Smooth muscle cell (in vitro differentiated cells): Measurements from ENCODE around the gene OLA1. TPM values are rescaled to one million over a fixed set of nuclear protein-coding genes. Genes with fewer than 3 reads are reported as not detected.

Experiments used
- DNase-seq: peaks from one replicate; lab custom pipeline; 2025; ENCODE audit not compliant: unreplicated experiment; lab: John Stamatoyannopoulos, UW
- H2AFZ ChIP-seq: fragments of 200-600 bp; sonication (generic); 2 replicates; pipeline ENCODE4 v1.6.0; 2016; ENCODE audit warnings: antibody characterized with exemption, low read depth, mild to moderate bottlenecking
- H3F3A ChIP-seq: fragments of 200-600 bp; sonication (generic); 2 replicates; pipeline ENCODE4 v1.6.0; 2017; ENCODE audit warnings: antibody characterized with exemption, low read depth
- H3K27ac ChIP-seq: fragments of 200-600 bp; sonication (generic); 2 replicates; pipeline ENCODE4 v1.5.1; 2016; ENCODE audit warnings: low read depth, mild to moderate bottlenecking
- H3K27me3 ChIP-seq: fragments of 200-600 bp; sonication (generic); 2 replicates; pipeline ENCODE4 v1.6.1; 2016; ENCODE audit warnings: low read depth, mild to moderate bottlenecking
- H3K36me3 ChIP-seq: fragments of 200-600 bp; sonication (generic); 2 replicates; pipeline ENCODE4 v1.5.1; 2016; ENCODE audit warnings: low read depth
- H3K4me1 ChIP-seq: fragments of 200-600 bp; sonication (generic); 2 replicates; pipeline ENCODE4 v1.5.1; 2016; ENCODE audit warnings: low read depth
- H3K4me2 ChIP-seq: fragments of 200-600 bp; sonication (generic); 2 replicates; pipeline ENCODE4 v1.6.0; 2016; ENCODE audit warnings: mild to moderate bottlenecking
- H3K4me3 ChIP-seq: fragments of 200-600 bp; sonication (generic); 2 replicates; pipeline ENCODE4 v1.5.1; 2016; ENCODE audit warnings: mild to moderate bottlenecking
- H3K79me2 ChIP-seq: fragments of 200-600 bp; sonication (generic); 2 replicates; pipeline ENCODE4 v1.6.0; 2016; ENCODE audit warnings: low read depth, mild to moderate bottlenecking
- H3K9ac ChIP-seq: fragments of 200-600 bp; sonication (generic); 2 replicates; pipeline ENCODE4 v1.6.0; 2016; ENCODE audit warnings: low read depth
- H3K9me3 ChIP-seq: fragments of 200-600 bp; sonication (generic); replicated peaks from 2 replicates; pipeline ENCODE4 v1.5.1; 2016; ENCODE audit warnings: low read depth
- H4K20me1 ChIP-seq: fragments of 200-600 bp; sonication (generic); 2 replicates; pipeline ENCODE4 v1.6.0; 2016; ENCODE audit warnings: low read depth
- WGBS: methylation state at CpG from one replicate; pipeline ENCODE4 v1.1.7; 2016; ENCODE audit warnings: low lambda C conversion rate; 5-methylcytosine and 5-hydroxymethylcytosine counted together
- polyA plus RNA-seq: library from polyadenylated mRNA; unstranded; fragments of >200 nt; fragmentation: Nextera tagmentation; extraction: Ambion mirVana; gene quantifications from 2 replicates; pipeline ENCODE4 v1.2.1, GENCODE V29; 2016
- total RNA-seq: library from RNA; depleted of rRNA; stranded (reverse); fragments of >200 nt; gene quantifications from 2 replicates; pipeline ENCODE4 v1.2.3, GENCODE V29; 2014
- TF ChIP-seq, protein P1 (sequence below): fragments of 200-600 bp; sonication (generic); IDR thresholded peaks from 2 replicates; pipeline ENCODE4 v1.5.1; 2017; ENCODE audit warnings: borderline replicate concordance, mild to moderate bottlenecking, antibody characterized with exemption; ENCODE audit not compliant: insufficient read depth, poor library complexity, severe bottlenecking

OLA1 gene
- total and polyA plus RNA-seq, 2 experiments from 2014 or later: 59.6 to 76.0 TPM

DNA sequence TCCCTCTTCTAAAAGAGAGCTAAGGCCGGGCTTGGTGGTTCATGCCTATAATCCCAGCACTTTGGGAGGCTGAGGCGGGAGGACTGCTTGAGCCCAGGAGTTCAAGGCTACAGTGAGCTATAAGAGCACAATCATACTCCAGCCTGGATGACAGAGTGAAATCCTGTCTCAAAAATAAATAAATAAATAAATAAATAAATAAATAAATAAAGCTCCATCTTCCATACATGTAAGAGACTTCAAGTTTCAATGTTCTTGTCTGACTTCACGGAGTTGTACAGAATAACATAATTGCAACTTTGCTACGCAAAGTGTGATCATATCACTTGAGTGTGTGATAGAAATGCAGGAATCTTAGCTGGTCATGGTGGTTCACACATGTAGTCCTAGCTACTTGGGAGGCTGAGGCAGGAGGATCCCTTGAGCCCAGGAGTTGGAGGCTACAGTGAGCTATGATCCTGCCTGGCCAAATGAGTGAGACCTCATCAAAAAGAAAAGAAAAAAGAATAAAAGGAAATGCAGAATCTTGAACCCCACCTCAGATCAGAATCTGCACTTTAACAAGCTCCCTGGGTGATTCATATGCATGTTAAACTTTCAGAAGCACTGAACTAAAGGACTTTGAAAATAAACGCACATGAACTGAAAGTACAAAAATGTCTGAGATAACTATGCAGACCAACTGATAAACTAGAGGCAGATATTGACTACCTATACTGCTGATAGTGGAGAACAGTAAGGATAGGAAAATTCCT is 159.4 kb downstream of the OLA1 start:
- WGBS: 96% methylated on average over 5 of the region's 5 CpGs
- Histone ChIP-seq H3K27me3 (no peaks in the 10 kb centered on the region), H3F3A (no peaks in the 10 kb centered on the region), H3K4me2 (no peak overlapping the region), H2AFZ (no peak overlapping the region), H3K4me3 (no peak overlapping the region), H3K36me3 (no peaks in the 10 kb centered on the region), H3K9me3 (no peaks in the 10 kb centered on the region), H3K27ac (no peak overlapping the region), H4K20me1 (no peaks in the 10 kb centered on the region), H3K9ac (no peak overlapping the region), H3K79me2 (no peaks in the 10 kb centered on the region), H3K4me1 (no peaks in the 10 kb centered on the region)
- no peak for DNase-seq
- TF ChIP-seq, protein P1, sequence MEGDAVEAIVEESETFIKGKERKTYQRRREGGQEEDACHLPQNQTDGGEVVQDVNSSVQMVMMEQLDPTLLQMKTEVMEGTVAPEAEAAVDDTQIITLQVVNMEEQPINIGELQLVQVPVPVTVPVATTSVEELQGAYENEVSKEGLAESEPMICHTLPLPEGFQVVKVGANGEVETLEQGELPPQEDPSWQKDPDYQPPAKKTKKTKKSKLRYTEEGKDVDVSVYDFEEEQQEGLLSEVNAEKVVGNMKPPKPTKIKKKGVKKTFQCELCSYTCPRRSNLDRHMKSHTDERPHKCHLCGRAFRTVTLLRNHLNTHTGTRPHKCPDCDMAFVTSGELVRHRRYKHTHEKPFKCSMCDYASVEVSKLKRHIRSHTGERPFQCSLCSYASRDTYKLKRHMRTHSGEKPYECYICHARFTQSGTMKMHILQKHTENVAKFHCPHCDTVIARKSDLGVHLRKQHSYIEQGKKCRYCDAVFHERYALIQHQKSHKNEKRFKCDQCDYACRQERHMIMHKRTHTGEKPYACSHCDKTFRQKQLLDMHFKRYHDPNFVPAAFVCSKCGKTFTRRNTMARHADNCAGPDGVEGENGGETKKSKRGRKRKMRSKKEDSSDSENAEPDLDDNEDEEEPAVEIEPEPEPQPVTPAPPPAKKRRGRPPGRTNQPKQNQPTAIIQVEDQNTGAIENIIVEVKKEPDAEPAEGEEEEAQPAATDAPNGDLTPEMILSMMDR: no peak

DNA sequence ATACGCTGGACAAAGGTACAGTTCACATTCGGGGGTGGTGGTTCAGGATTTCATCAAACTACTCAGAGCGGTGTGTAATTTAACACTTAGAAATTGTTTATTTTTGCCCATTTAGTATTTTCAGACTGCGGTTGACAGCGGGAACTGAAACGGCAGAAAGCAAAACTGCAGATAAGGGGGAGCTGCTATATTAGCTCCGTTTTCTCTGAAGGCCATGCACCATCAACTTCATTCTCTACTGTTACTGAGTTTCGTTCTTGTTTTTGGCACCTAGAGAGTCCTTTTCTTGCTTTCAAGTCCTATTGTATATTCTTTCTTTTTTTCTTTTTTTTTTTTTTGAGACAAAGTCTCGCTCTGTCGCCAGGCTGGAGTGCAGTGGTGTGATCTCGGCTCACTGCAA is 161.6 kb downstream of the OLA1 start:
- no peak overlapping the region for H3K4me3 ChIP-seq
- no peak for DNase-seq
- no peaks in the 10 kb centered on the region for H3K4me1 ChIP-seq
- H3K4me2 ChIP-seq: no peak overlapping the region
- whole genome bisulfite sequencing: 95% methylated on average over 11 of the region's 11 CpGs
- TF ChIP-seq, protein P1: no peak
- no peak overlapping the region for H2AFZ ChIP-seq
- no peaks in the 10 kb centered on the region for H3K9me3 ChIP-seq
- H3K27me3 ChIP-seq: no peaks in the 10 kb centered on the region
- H4K20me1 ChIP-seq: no peaks in the 10 kb centered on the region
- no peak overlapping the region for H3K27ac ChIP-seq
- no peaks in the 10 kb centered on the region for H3K36me3 ChIP-seq
- H3F3A ChIP-seq: no peaks in the 10 kb centered on the region
- no peaks in the 10 kb centered on the region for H3K79me2 ChIP-seq
- H3K9ac ChIP-seq: no peak overlapping the region

DNA sequence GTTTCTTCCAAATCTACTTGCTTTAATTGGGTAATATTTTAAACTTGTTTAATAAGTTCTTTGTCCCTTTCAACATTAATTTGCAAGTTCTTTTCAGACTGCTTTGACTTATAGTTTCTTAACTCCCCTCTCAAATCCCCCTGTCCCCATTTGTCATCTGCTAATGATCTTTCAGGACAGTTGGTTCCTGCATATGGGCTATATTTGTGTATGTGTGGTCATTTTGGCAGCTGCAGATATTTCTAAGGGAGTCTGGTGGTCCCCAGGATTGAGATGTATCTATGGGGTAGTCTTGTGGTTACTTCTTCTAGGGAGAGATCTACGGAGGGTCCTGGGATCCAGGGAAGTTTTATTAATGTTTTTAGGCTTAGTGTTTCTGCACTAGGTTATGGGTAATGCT is 162.6 kb downstream of the OLA1 start:
- H3K4me2 ChIP-seq: no peak overlapping the region
- no peaks in the 10 kb centered on the region for H3K79me2 ChIP-seq
- H3F3A ChIP-seq: no peaks in the 10 kb centered on the region
- H3K27me3 ChIP-seq: no peaks in the 10 kb centered on the region
- no peak for DNase-seq
- no peak overlapping the region for H2AFZ ChIP-seq
- TF ChIP-seq, protein P1: no peak
- H3K36me3 ChIP-seq: no peaks in the 10 kb centered on the region
- H3K9ac ChIP-seq: no peak overlapping the region
- WGBS: 100% methylated on average over 1 of the region's 1 CpG
- H3K27ac ChIP-seq: no peak overlapping the region
- H3K9me3 ChIP-seq: no peaks in the 10 kb centered on the region
- no peaks in the 10 kb centered on the region for H3K4me1 ChIP-seq
- no peaks in the 10 kb centered on the region for H4K20me1 ChIP-seq
- H3K4me3 ChIP-seq: no peak overlapping the region

DNA sequence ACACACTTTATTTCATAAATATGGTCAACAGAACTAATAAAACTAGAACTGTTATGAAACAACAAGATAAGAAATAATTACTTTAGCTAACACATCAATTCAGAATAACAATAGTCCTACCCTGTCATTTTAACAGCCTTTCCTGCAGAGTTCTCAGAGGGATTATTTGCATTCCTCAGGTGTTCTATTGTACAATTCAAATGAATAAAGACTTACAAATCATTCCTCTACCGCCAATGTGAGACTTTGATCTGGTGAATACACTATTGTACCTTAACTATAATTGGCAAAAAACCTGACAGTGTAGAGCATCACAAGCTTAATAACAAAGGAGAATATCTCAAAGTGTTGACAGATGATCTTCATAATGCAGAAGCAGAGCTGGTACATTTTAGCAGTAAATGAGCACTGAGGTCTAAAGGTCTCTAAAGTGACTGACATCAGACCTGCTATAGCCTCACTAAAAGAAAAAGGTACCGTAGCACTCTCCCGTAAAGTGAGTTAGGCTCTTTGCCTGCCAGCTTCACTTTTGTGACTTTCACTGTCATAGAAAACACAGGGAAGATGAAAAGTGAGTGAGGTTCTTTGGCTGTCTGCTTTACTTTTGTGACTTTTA is 164.4 kb downstream of the OLA1 start:
- TF ChIP-seq, protein P1: no peak
- 78% methylated on average over 3 of the region's 3 CpGs for WGBS

More for the DNA sequence above, 164.4 kb downstream of the OLA1 start:
- no peak overlapping the region for H3K27ac ChIP-seq
- H3K79me2 ChIP-seq: no peaks in the 10 kb centered on the region
- H3F3A ChIP-seq: no peaks in the 10 kb centered on the region
- no peak overlapping the region for H3K4me3 ChIP-seq
- H4K20me1 ChIP-seq: no peaks in the 10 kb centered on the region
- H3K9me3 ChIP-seq: no peaks in the 10 kb centered on the region
- no peaks in the 10 kb centered on the region for H3K36me3 ChIP-seq
- no peaks in the 10 kb centered on the region for H3K27me3 ChIP-seq
- DNase-seq: no peak
- peaks cover 5% of the 10 kb centered on the region for H3K4me1 ChIP-seq
- no peak overlapping the region for H3K4me2 ChIP-seq
- H3K9ac ChIP-seq: no peak overlapping the region
- no peak overlapping the region for H2AFZ ChIP-seq
